Esophagus muscularis mucosa (tissue), 4 donors: ENCODE results near the gene IER2.

ENCODE experiments used
- CTCF ChIP-seq, 3 experiments: fragments of 200-600 bp in 2 of 3; fragments of 450-650 bp in 1 of 3; sonication (generic) in 2 of 3; IDR thresholded peaks; one replicate each; pipeline ENCODE4 v1.5.1; 2017 to 2019; ENCODE audit warnings: antibody characterized with exemption in 3 of 3, mild to moderate bottlenecking in 2 of 3, moderate library complexity in 1 of 3
- EP300 ChIP-seq: sonication (generic); formaldehyde crosslinking; IDR thresholded peaks from one replicate; pipeline ENCODE4 v1.6.1; 2017; ENCODE audit warnings: antibody characterized with exemption
- POLR2A ChIP-seq: fragments of 450-650 bp; IDR thresholded peaks from one replicate; pipeline ENCODE4 v1.6.1; 2017; ENCODE audit warnings: antibody characterized with exemption, moderate library complexity, mild to moderate bottlenecking, low read depth
- POLR2AphosphoS5 ChIP-seq, 2 donors: sonication (generic); formaldehyde crosslinking; IDR thresholded peaks; one replicate each; pipeline ENCODE4 v1.6.1; 2017; ENCODE audit warnings: antibody characterized with exemption in 2 of 2

GRCh38 chr19:13134626-13135025, 15.6 kb upstream of the IER2 start:
- TF ChIP-seq CTCF (IDR thresholded peaks at IDR 0.05) (no peak), POLR2A (no peak), POLR2AphosphoS5 (IDR thresholded peaks at IDR 0.05) (peak; percentile 57 to 73), EP300 (peak; percentile 16)
